ENCODE measurements around the gene RNASE11.

Gene RNASE11
- long read RNA-seq = 0 reads

GRCh38 chr14:20587489-20588154 lies at the start of gene RNASE11:
Gene RNASE11 (minus strand): TSS chr14:20588001.
- TF ChIP-seq GABPA (IDR thresholded peaks at IDR 0.05; ENCODE audit: low read depth) = no peak
- TF ChIP-seq POLR2AphosphoS5 (IDR thresholded peaks at IDR 0.05; ENCODE audit: low read depth) = no peak
- TF ChIP-seq REST (IDR thresholded peaks at IDR 0.05; ENCODE audit: insufficient replicate concordance, low read depth) = no peak
- TF ChIP-seq SPI1 (IDR thresholded peaks at IDR 0.05; ENCODE audit: borderline replicate concordance, low read depth) = no peak
- TF ChIP-seq CTCF (IDR thresholded peaks at IDR 0.05; ENCODE audit: insufficient read depth, low read length) = no peak
- Histone ChIP-seq H3K4me3 (replicated peaks; ENCODE audit: insufficient read depth, low read length) (no peak within 1 kb of the TSS), H3K27ac (replicated peaks) (no peak within 1 kb of the TSS), H3K27me3 (ENCODE audit: insufficient read depth, poor library complexity, severe bottlenecking) (no peaks in the 10 kb centered on the region)
- no peak for DNase-seq (ENCODE audit: low read depth in 1 of 2, low spot score in 1 of 2)

GRCh38 chr14:20632831-20633691 lies 45.3 kb upstream of the RNASE11 start:
- no peak for TF ChIP-seq POLR2AphosphoS5 (IDR thresholded peaks at IDR 0.05; ENCODE audit: low read depth)
- TF ChIP-seq GABPA (IDR thresholded peaks at IDR 0.05; ENCODE audit: low read depth) = no peak
- no peak for TF ChIP-seq SPI1 (IDR thresholded peaks at IDR 0.05; ENCODE audit: borderline replicate concordance, low read depth)
- no peak for TF ChIP-seq REST (IDR thresholded peaks at IDR 0.05; ENCODE audit: insufficient replicate concordance, low read depth)
- TF ChIP-seq CTCF (IDR thresholded peaks at IDR 0.05; ENCODE audit: insufficient read depth, low read length) = no peak
- Histone ChIP-seq H3K27me3 (ENCODE audit: insufficient read depth, poor library complexity, severe bottlenecking) (no peaks in the 10 kb centered on the region), H3K4me3 (replicated peaks; ENCODE audit: insufficient read depth, low read length) (peak overlapping the region; percentile 59), H3K27ac (replicated peaks) (no peak overlapping the region)
- peak in 1 of 2 experiments; percentile 73 for DNase-seq (ENCODE audit: low read depth in 1 of 2, low spot score in 1 of 2)

GRCh38 chr14:20632448-20632830 lies 44.6 kb upstream of the RNASE11 start:
- no peak for TF ChIP-seq REST (IDR thresholded peaks at IDR 0.05; ENCODE audit: insufficient replicate concordance, low read depth)
- no peak for TF ChIP-seq GABPA (IDR thresholded peaks at IDR 0.05; ENCODE audit: low read depth)
- no peak for TF ChIP-seq SPI1 (IDR thresholded peaks at IDR 0.05; ENCODE audit: borderline replicate concordance, low read depth)
- no peak for TF ChIP-seq POLR2AphosphoS5 (IDR thresholded peaks at IDR 0.05; ENCODE audit: low read depth)
- no peak for TF ChIP-seq CTCF (IDR thresholded peaks at IDR 0.05; ENCODE audit: insufficient read depth, low read length)
- H3K27ac ChIP-seq (replicated peaks) = no peak overlapping the region
- DNase-seq (ENCODE audit: low read depth in 1 of 2, low spot score in 1 of 2) = peak in 1 of 2 experiments; percentile 23
- H3K4me3 ChIP-seq (replicated peaks; ENCODE audit: insufficient read depth, low read length) = peak overlapping the region; percentile 59
- no peaks in the 10 kb centered on the region for H3K27me3 ChIP-seq (ENCODE audit: insufficient read depth, poor library complexity, severe bottlenecking)

All from HL-60 (cell line).